Keratinocyte (primary cell): ENCODE results near the gene ELF1. TPM values are rescaled to one million over a fixed set of nuclear protein-coding genes. Genes with fewer than 3 reads are reported as not detected.

ENCODE experiments used
- DNase-seq: peaks from one replicate; pipeline ENCODE4 v3.0.0-alpha.2; 2011; ENCODE audit warnings: low read depth, missing footprints, low spot score
- FAIRE-seq: peaks from 2 replicates; lab custom pipeline; 2011; peaks lifted over from hg19 to GRCh38; lab: Jason Lieb, UNC
- H2AFZ ChIP-seq: 2 replicates; pipeline ENCODE4 v1.6.0; 2012; ENCODE audit warnings: low read length, control low read depth, inconsistent platforms; ENCODE audit not compliant: control insufficient read depth
- H3K27ac ChIP-seq: 2 replicates; pipeline ENCODE4 v1.5.1; 2011; ENCODE audit warnings: low read length; ENCODE audit not compliant: control insufficient read depth, insufficient read depth
- H3K27me3 ChIP-seq: 3 replicates; pipeline ENCODE4 v1.6.0; 2011; ENCODE audit warnings: low read length; ENCODE audit not compliant: control insufficient read depth, insufficient read depth; ENCODE audit errors: extremely low read depth
- H3K36me3 ChIP-seq, 2 experiments: 2 replicates in 1 of 2; 3 replicates in 1 of 2; pipeline ENCODE4 v1.5.1; 2011; ENCODE audit warnings: low read length in 2 of 2, mild to moderate bottlenecking in 1 of 2; ENCODE audit not compliant: control insufficient read depth in 2 of 2, insufficient read depth in 2 of 2; ENCODE audit errors: extremely low read depth in 1 of 2
- H3K4me1 ChIP-seq: 3 replicates; pipeline ENCODE4 v1.5.1; 2011; ENCODE audit warnings: low read length; ENCODE audit not compliant: control insufficient read depth, insufficient read depth; ENCODE audit errors: extremely low read depth
- H3K4me2 ChIP-seq: 3 replicates; pipeline ENCODE4 v1.6.0; 2011; ENCODE audit warnings: low read depth, low read length; ENCODE audit not compliant: control insufficient read depth, insufficient read depth; ENCODE audit errors: extremely low read depth
- H3K4me3 ChIP-seq, 3 experiments: fragments of 200-600 bp in 1 of 3; sonication (generic) in 1 of 3; 2 replicates in 2 of 3; 3 replicates in 1 of 3; pipeline ENCODE4 v1.5.1; 2011 to 2016; ENCODE audit warnings: low read length in 3 of 3, mild to moderate bottlenecking in 3 of 3, control low read depth in 2 of 3, inconsistent platforms in 1 of 3, low read depth in 1 of 3, mixed read lengths in 1 of 3, mixed run types in 1 of 3, moderate library complexity in 1 of 3; ENCODE audit not compliant: control insufficient read depth in 2 of 3, insufficient read depth in 2 of 3; ENCODE audit errors: extremely low read depth in 1 of 3
- H3K79me2 ChIP-seq: 2 replicates; pipeline ENCODE4 v1.6.0; 2012; ENCODE audit warnings: low read length; ENCODE audit not compliant: control insufficient read depth, insufficient read depth
- H3K9ac ChIP-seq: 3 replicates; pipeline ENCODE4 v1.6.0; 2011; ENCODE audit warnings: low read length; ENCODE audit not compliant: control insufficient read depth, insufficient read depth; ENCODE audit errors: extremely low read depth
- H3K9me1 ChIP-seq: 3 replicates; pipeline ENCODE4 v1.6.0; 2011; ENCODE audit warnings: low read length; ENCODE audit not compliant: control insufficient read depth, insufficient read depth; ENCODE audit errors: extremely low read depth
- H3K9me3 ChIP-seq: 2 replicates; pipeline ENCODE4 v1.5.1; 2012; ENCODE audit warnings: low read depth, low read length; ENCODE audit not compliant: control insufficient read depth
- H4K20me1 ChIP-seq: 3 replicates; pipeline ENCODE4 v1.6.0; 2011; ENCODE audit warnings: low read length; ENCODE audit not compliant: control insufficient read depth, insufficient read depth; ENCODE audit errors: extremely low read depth
- EZH2 ChIP-seq: IDR thresholded peaks from one replicate; pipeline ENCODE4 v1.6.1; 2012; ENCODE audit warnings: inconsistent platforms, mild to moderate bottlenecking, low read length, moderate library complexity
- dilution Hi-C: fragments of 300-500 bp; cut with MboI; formaldehyde crosslinking; loops from one replicate; pipeline ENCODE4 v1.7.0; 2020; ENCODE audit warnings: low sequenced_read_pairs; ENCODE audit not compliant: extremely low pct_ligation_motif_present
- polyA plus RNA-seq, 5 experiments: library from polyadenylated mRNA; depleted of rRNA in 3 of 5; stranded (reverse) in 3 of 5; stranded (forward) in 1 of 5; unstranded in 1 of 5; fragments of >200 nt; gene quantifications; 1 replicate in 1 of 5; 2 replicates in 3 of 5; 3 replicates in 1 of 5; pipeline versions ENCODE4 v1.2.1 to v1.2.3, GENCODE V29; 2011 to 2012; ENCODE audit warnings: missing spikeins in 2 of 5, low read depth in 1 of 5, low replicate concordance in 1 of 5
- TF ChIP-seq, protein P1 (sequence below), 3 experiments: IDR thresholded peaks in 1 of 3; conservative IDR thresholded peaks in 1 of 3; optimal IDR thresholded peaks in 1 of 3; 2 replicates in 2 of 3; 3 replicates in 1 of 3; pipeline versions ENCODE3 to v1.5.1; 2011; ENCODE audit warnings: low read length in 3 of 3, mild to moderate bottlenecking in 3 of 3, moderate library complexity in 2 of 3, control low read depth in 1 of 3, inconsistent platforms in 1 of 3; ENCODE audit not compliant: insufficient read depth in 2 of 3; ENCODE audit errors: extremely low read depth in 1 of 3

Gene ELF1
- polyA plus RNA-seq, 1 donor (not counting 4 experiments of a cell fraction or from before 2014, with no cell fraction given), result 57.6 TPM

DNA sequence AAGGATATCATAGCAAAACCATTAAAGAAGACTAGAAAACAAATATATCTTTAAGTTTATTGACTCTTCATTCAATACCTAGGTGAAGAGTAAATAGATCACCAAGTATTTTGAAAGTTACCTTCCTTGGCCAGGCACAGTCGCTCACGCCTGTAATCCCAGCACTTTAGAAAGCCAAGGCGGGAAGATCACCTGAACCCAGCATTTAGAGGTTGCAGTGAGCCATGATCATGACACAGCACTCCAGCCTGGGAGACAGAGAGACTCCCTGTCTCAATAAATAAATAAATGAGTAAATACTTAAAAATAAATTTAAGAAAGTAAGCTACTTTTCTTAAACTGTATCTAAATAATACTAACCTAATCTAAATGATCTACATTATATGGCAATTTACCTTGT, 33.3 kb upstream of the ELF1 start:
- dilution Hi-C loops, result no loop called here
- Histone ChIP-seq H4K20me1 (no peaks in the 10 kb centered on the region), H3K27ac (no peak overlapping the region), H3K9me1 (no peaks in the 10 kb centered on the region), H3K79me2 (peaks cover 68% of the 10 kb centered on the region), H2AFZ (no peak overlapping the region), H3K4me3 (no peak overlapping the region), H3K4me1 (peaks cover 9% of the 10 kb centered on the region), H3K9ac (no peak overlapping the region), H3K4me2 (no peak overlapping the region), H3K27me3 (no peaks in the 10 kb centered on the region), H3K9me3 (no peaks in the 10 kb centered on the region), H3K36me3 (peaks cover 0 to 1% of the 10 kb centered on the region in 2 experiments)
- no peak for TF ChIP-seq EZH2
- TF ChIP-seq, protein P1, sequence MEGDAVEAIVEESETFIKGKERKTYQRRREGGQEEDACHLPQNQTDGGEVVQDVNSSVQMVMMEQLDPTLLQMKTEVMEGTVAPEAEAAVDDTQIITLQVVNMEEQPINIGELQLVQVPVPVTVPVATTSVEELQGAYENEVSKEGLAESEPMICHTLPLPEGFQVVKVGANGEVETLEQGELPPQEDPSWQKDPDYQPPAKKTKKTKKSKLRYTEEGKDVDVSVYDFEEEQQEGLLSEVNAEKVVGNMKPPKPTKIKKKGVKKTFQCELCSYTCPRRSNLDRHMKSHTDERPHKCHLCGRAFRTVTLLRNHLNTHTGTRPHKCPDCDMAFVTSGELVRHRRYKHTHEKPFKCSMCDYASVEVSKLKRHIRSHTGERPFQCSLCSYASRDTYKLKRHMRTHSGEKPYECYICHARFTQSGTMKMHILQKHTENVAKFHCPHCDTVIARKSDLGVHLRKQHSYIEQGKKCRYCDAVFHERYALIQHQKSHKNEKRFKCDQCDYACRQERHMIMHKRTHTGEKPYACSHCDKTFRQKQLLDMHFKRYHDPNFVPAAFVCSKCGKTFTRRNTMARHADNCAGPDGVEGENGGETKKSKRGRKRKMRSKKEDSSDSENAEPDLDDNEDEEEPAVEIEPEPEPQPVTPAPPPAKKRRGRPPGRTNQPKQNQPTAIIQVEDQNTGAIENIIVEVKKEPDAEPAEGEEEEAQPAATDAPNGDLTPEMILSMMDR (optimal IDR thresholded peaks at IDR 0.05 in 1 of 3, IDR thresholded peaks at IDR 0.05 in 1 of 3, conservative IDR thresholded peaks at IDR 0.05 in 1 of 3; ENCODE audit: extremely low read depth in 1 of 3, insufficient read depth in 2 of 3, low read length in 3 of 3), result no peak
- FAIRE-seq (no peak), DNase-seq (no peak)

DNA sequence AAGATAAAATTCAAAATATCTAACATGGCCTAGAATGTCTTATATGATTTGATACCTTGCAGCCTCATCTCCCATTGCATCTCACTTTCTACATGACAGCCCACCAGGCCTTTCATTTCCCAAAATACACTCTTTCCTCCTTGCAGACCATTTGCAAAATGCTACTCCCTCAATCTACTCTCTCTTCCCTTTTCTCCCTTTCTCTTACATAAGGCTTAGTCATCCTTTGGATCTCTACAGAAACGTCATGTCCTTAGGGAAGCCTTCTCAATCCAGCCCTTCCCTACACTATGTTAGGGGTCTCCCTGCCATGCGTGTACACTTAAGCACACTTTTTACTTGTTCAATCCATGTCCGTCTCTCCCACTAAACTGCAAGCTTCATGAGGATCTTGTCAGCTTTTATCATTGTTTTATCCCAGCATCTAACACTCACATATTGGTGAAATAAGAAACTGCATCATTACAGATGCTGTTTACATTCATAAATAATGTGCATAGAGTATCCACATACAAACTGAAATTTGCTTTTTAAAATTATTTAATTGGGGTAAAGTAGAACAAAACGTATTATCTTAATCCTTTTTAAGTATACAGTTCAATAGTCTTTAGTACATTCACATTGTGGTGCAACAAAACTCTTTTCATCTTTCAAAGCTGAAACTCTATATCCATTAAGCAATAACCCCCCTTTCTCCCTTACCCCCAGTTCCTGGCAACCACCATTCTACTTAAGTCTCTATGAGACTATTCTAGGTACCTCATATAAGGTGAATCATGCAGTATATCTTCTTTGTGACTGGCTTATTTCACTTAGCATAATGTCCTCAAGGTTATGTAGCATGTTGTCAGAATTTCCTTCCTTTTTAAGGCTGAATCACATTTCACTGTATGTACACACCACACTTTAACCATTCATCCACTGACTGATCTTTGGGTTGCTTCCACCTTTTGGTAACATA, 30.6 kb upstream of the ELF1 start:
- Histone ChIP-seq H3K79me2 (peaks cover 42% of the 10 kb centered on the region), H3K9ac (no peak overlapping the region), H3K4me3 (no peak overlapping the region), H3K9me3 (no peaks in the 10 kb centered on the region), H2AFZ (no peak overlapping the region), H3K4me2 (no peak overlapping the region), H3K36me3 (peaks cover 0 to 1% of the 10 kb centered on the region in 2 experiments), H4K20me1 (no peaks in the 10 kb centered on the region), H3K4me1 (peaks cover 5% of the 10 kb centered on the region), H3K9me1 (no peaks in the 10 kb centered on the region), H3K27ac (no peak overlapping the region), H3K27me3 (no peaks in the 10 kb centered on the region)
- TF ChIP-seq, protein P1 (optimal IDR thresholded peaks at IDR 0.05 in 1 of 3, IDR thresholded peaks at IDR 0.05 in 1 of 3, conservative IDR thresholded peaks at IDR 0.05 in 1 of 3; ENCODE audit: extremely low read depth in 1 of 3, insufficient read depth in 2 of 3, low read length in 3 of 3), result no peak
- no peak for TF ChIP-seq EZH2
- FAIRE-seq (no peak), DNase-seq (no peak)
- dilution Hi-C loops, result no loop called here
